Measurements from ENCODE around the gene KLK1. TPM values are rescaled to one million over a fixed set of nuclear protein-coding genes. Genes with fewer than 3 reads are reported as not detected.

Gene KLK1
- total and polyA plus RNA-seq, 2 of the 13 experiments (the other 11 are each of a cell fraction or from before 2014, with no cell fraction given) = not detected

DNA sequence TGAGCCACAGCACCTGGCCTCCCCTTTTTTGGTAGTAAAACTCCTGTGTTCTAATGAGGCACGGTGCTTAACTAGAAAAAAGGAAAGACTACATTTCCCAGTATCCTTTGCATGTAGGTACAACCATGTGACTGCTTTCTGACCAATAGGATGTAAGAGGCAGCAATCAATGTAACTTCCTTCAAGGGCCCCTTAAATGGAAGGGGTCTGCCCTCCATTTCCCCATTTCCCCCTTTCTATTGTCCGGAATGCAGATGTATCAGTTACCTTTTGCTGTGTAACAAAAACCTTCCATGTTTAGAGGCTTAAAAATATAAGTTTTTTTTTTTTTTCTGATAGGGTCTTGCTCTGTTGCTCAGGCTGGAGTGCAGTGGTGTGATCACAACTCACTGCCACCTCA, 51.1 kb downstream of the KLK1 start (continued):
- TF ChIP-seq, protein P1, sequence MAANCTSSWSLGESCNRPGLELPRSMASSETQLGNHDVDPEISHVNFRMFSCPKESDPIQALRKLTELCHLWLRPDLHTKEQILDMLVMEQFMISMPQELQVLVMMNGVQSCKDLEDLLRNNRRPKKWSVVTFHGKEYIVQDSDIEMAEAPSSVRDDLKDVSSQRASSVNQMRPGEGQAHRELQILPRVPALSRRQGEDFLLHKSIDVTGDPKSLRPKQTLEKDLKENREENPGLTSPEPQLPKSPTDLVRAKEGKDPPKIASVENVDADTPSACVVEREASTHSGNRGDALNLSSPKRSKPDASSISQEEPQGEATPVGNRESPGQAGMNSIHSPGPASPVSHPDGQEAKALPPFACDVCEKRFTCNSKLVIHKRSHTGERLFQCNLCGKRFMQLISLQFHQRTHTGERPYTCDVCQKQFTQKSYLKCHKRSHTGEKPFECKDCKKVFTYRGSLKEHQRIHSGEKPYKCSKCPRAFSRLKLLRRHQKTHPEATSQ (CRISPR knock-in tag; IDR thresholded peaks at IDR 0.05; ENCODE audit: borderline replicate concordance) = no peak
- TF ChIP-seq, protein P2, sequence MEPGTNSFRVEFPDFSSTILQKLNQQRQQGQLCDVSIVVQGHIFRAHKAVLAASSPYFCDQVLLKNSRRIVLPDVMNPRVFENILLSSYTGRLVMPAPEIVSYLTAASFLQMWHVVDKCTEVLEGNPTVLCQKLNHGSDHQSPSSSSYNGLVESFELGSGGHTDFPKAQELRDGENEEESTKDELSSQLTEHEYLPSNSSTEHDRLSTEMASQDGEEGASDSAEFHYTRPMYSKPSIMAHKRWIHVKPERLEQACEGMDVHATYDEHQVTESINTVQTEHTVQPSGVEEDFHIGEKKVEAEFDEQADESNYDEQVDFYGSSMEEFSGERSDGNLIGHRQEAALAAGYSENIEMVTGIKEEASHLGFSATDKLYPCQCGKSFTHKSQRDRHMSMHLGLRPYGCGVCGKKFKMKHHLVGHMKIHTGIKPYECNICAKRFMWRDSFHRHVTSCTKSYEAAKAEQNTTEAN (CRISPR knock-in tag; conservative IDR thresholded peaks at IDR 0.05) = no peak
- TF ChIP-seq ZNF546 (CRISPR knock-in tag; conservative IDR thresholded peaks at IDR 0.05) = no peak
- TF ChIP-seq, protein P3, sequence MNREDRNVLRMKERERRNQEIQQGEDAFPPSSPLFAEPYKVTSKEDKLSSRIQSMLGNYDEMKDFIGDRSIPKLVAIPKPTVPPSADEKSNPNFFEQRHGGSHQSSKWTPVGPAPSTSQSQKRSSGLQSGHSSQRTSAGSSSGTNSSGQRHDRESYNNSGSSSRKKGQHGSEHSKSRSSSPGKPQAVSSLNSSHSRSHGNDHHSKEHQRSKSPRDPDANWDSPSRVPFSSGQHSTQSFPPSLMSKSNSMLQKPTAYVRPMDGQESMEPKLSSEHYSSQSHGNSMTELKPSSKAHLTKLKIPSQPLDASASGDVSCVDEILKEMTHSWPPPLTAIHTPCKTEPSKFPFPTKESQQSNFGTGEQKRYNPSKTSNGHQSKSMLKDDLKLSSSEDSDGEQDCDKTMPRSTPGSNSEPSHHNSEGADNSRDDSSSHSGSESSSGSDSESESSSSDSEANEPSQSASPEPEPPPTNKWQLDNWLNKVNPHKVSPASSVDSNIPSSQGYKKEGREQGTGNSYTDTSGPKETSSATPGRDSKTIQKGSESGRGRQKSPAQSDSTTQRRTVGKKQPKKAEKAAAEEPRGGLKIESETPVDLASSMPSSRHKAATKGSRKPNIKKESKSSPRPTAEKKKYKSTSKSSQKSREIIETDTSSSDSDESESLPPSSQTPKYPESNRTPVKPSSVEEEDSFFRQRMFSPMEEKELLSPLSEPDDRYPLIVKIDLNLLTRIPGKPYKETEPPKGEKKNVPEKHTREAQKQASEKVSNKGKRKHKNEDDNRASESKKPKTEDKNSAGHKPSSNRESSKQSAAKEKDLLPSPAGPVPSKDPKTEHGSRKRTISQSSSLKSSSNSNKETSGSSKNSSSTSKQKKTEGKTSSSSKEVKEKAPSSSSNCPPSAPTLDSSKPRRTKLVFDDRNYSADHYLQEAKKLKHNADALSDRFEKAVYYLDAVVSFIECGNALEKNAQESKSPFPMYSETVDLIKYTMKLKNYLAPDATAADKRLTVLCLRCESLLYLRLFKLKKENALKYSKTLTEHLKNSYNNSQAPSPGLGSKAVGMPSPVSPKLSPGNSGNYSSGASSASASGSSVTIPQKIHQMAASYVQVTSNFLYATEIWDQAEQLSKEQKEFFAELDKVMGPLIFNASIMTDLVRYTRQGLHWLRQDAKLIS (CRISPR knock-in tag; IDR thresholded peaks at IDR 0.05) = no peak
- TF ChIP-seq, protein P4, sequence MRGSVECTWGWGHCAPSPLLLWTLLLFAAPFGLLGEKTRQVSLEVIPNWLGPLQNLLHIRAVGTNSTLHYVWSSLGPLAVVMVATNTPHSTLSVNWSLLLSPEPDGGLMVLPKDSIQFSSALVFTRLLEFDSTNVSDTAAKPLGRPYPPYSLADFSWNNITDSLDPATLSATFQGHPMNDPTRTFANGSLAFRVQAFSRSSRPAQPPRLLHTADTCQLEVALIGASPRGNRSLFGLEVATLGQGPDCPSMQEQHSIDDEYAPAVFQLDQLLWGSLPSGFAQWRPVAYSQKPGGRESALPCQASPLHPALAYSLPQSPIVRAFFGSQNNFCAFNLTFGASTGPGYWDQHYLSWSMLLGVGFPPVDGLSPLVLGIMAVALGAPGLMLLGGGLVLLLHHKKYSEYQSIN (CRISPR knock-in tag; IDR thresholded peaks at IDR 0.05; ENCODE audit: borderline replicate concordance) = no peak
- TF ChIP-seq ZNF670 (CRISPR knock-in tag; IDR thresholded peaks at IDR 0.05; ENCODE audit: borderline replicate concordance) = no peak
- TF ChIP-seq ZKSCAN1 (IDR thresholded peaks at IDR 0.05; ENCODE audit: low read length) = no peak
- no peak for TF ChIP-seq KDM4B (CRISPR knock-in tag; IDR thresholded peaks at IDR 0.05)
- TF ChIP-seq ZNF232 (CRISPR knock-in tag; IDR thresholded peaks at IDR 0.05; ENCODE audit: borderline replicate concordance) = no peak
- TF ChIP-seq HDAC6 (IDR thresholded peaks at IDR 0.05; ENCODE audit: low read depth, low read length) = no peak
- TF ChIP-seq NFYB (CRISPR knock-in tag; IDR thresholded peaks at IDR 0.05) = peak; percentile 84
- no peak for TF ChIP-seq ZNF605 (CRISPR knock-in tag; IDR thresholded peaks at IDR 0.05)
- no peak for TF ChIP-seq ZSCAN30 (CRISPR knock-in tag; IDR thresholded peaks at IDR 0.05)
- TF ChIP-seq, protein P5, sequence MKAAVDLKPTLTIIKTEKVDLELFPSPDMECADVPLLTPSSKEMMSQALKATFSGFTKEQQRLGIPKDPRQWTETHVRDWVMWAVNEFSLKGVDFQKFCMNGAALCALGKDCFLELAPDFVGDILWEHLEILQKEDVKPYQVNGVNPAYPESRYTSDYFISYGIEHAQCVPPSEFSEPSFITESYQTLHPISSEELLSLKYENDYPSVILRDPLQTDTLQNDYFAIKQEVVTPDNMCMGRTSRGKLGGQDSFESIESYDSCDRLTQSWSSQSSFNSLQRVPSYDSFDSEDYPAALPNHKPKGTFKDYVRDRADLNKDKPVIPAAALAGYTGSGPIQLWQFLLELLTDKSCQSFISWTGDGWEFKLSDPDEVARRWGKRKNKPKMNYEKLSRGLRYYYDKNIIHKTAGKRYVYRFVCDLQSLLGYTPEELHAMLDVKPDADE (CRISPR knock-in tag; IDR thresholded peaks at IDR 0.05) = no peak
- TF ChIP-seq ISL2 (CRISPR knock-in tag; IDR thresholded peaks at IDR 0.05) = no peak

Data from HepG2 (cell line).